Measurements from ENCODE around the gene ASIC3.
A peak's percentile ranks its signal among the peaks of the same experiment; 100 is the strongest.
"Not testable (repeated sequence)": the region's sequence is repeated elsewhere in the genome, so short reads cannot be mapped to it uniquely, and the experiment has no call there.

The ASIC3 gene

GRCh38 chr7:151032936-151033863 lies 15.1 kb upstream of the ASIC3 start:
- no peak for DNase-seq (ENCODE audit: low spot score)

- no peak for DNase-seq (ENCODE audit: low spot score)
Observed at GRCh38 chr7:151033864-151034249, 14.5 kb upstream of the ASIC3 start.

- DNase-seq (ENCODE audit: low spot score) = no peak
Observed at GRCh38 chr7:151034312-151035025, 13.9 kb upstream of the ASIC3 start.

GRCh38 chr7:151035026-151035717 lies 13.2 kb upstream of the ASIC3 start:
- DNase-seq (ENCODE audit: low spot score) = no peak

GRCh38 chr7:151035902-151036301 lies 12.4 kb upstream of the ASIC3 start:
- DNase-seq (ENCODE audit: low spot score) = no peak

- no peak for DNase-seq (ENCODE audit: low spot score)
Observed at GRCh38 chr7:151038951-151039849, 9.1 kb upstream of the ASIC3 start.

- DNase-seq (ENCODE audit: low spot score) = no peak
Observed at GRCh38 chr7:151039850-151040548, 8.3 kb upstream of the ASIC3 start.

- no peak for DNase-seq (ENCODE audit: low spot score)
Observed at GRCh38 chr7:151040616-151041375, 7.5 kb upstream of the ASIC3 start.

- not testable (repeated sequence) for DNase-seq (ENCODE audit: low spot score)
Observed at GRCh38 chr7:151043449-151043848, 4.9 kb upstream of the ASIC3 start.

- no peak for DNase-seq (ENCODE audit: low spot score)
Observed at GRCh38 chr7:151043959-151044358, 4.4 kb upstream of the ASIC3 start.

GRCh38 chr7:151045262-151045661 lies 3.1 kb upstream of the ASIC3 start:
- DNase-seq (ENCODE audit: low spot score) = peak; percentile 78

GRCh38 chr7:151045967-151046366 lies 2.4 kb upstream of the ASIC3 start:
- no peak for DNase-seq (ENCODE audit: low spot score)

- no peak for DNase-seq (ENCODE audit: low spot score)
Observed at GRCh38 chr7:151046603-151047573, 1.4 kb upstream of the ASIC3 start.

GRCh38 chr7:151048911-151049463 lies 656 bp downstream of the ASIC3 start:
- DNase-seq (ENCODE audit: low spot score) = no peak

GRCh38 chr7:151051108-151051507 lies 2.8 kb downstream of the ASIC3 start:
- no peak for DNase-seq (ENCODE audit: low spot score)

- DNase-seq (ENCODE audit: low spot score) = no peak
Observed at GRCh38 chr7:151053096-151053495, 4.8 kb downstream of the ASIC3 start.

GRCh38 chr7:151053751-151054150 lies 5.4 kb downstream of the ASIC3 start:
- DNase-seq (ENCODE audit: low spot score) = no peak

GRCh38 chr7:151056283-151056665 lies 7.9 kb downstream of the ASIC3 start:
- no peak for DNase-seq (ENCODE audit: low spot score)
